ENCODE measurements around the gene SMYD4. TPM values are rescaled to one million over a fixed set of nuclear protein-coding genes. Genes with fewer than 3 reads are reported as not detected.

SMYD4 gene
- total and polyA plus RNA-seq, 2 experiments from 2014 or later, result 17.0 to 21.9 TPM

DNA sequence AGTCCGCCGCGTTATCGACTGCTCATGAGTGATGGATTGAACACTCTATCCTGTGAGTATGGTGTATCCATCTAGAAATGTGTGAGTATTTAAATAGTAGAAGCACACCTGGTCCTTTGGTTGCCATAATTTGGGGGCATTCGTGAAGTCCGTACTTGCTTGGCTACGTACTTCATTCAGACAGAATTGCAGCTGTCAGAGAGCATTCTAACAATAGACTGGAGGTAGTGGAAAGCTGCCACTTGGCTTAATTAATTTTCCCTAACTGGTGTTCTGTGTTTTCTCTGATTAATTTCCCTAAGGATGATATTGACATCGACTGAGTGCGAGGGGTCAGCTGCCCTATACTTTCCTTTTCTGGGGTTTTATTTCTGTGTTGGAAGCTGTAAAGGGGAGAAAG lies 14.2 kb upstream of the SMYD4 start:
- no peak for ATAC-seq
- peaks cover 1% of the 10 kb centered on the region for H3K27me3 Mint-ChIP-seq (ENCODE audit: insufficient read depth, low read depth, poor library complexity)
- H3K4me3 ChIP-seq, result no peak overlapping the region
- peaks cover 5% of the 10 kb centered on the region for H4K20me1 ChIP-seq (replicated peaks; ENCODE audit: insufficient read depth)
- no peaks in the 10 kb centered on the region for H3F3A ChIP-seq (replicated peaks; ENCODE audit: low read depth)
- no peak overlapping the region for H3K27ac ChIP-seq (ENCODE audit: low read depth)
- TF ChIP-seq STAT1 (IDR thresholded peaks at IDR 0.05; ENCODE audit: unreplicated experiment) (no peak), ZNF331 (CRISPR knock-in tag; IDR thresholded peaks at IDR 0.05; ENCODE audit: low read depth) (no peak), EZH2 (IDR thresholded peaks at IDR 0.05; ENCODE audit: low read depth, unreplicated experiment) (no peak), CREB1 (CRISPR knock-in tag; IDR thresholded peaks at IDR 0.05; ENCODE audit: low read depth) (no peak), EZH2phosphoT487 (IDR thresholded peaks at IDR 0.05; ENCODE audit: unreplicated experiment) (no peak), NANOG (IDR thresholded peaks at IDR 0.05; ENCODE audit: borderline replicate concordance) (no peak), JUNB (IDR thresholded peaks at IDR 0.05; ENCODE audit: unreplicated experiment) (no peak), ZNF114 (CRISPR knock-in tag; IDR thresholded peaks at IDR 0.05) (no peak), POLR2AphosphoS5 (IDR thresholded peaks at IDR 0.05; ENCODE audit: low read depth) (no peak)
- TF ChIP-seq, protein P1, sequence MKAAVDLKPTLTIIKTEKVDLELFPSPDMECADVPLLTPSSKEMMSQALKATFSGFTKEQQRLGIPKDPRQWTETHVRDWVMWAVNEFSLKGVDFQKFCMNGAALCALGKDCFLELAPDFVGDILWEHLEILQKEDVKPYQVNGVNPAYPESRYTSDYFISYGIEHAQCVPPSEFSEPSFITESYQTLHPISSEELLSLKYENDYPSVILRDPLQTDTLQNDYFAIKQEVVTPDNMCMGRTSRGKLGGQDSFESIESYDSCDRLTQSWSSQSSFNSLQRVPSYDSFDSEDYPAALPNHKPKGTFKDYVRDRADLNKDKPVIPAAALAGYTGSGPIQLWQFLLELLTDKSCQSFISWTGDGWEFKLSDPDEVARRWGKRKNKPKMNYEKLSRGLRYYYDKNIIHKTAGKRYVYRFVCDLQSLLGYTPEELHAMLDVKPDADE (IDR thresholded peaks at IDR 0.05), result no peak
- TF ChIP-seq, protein P2, sequence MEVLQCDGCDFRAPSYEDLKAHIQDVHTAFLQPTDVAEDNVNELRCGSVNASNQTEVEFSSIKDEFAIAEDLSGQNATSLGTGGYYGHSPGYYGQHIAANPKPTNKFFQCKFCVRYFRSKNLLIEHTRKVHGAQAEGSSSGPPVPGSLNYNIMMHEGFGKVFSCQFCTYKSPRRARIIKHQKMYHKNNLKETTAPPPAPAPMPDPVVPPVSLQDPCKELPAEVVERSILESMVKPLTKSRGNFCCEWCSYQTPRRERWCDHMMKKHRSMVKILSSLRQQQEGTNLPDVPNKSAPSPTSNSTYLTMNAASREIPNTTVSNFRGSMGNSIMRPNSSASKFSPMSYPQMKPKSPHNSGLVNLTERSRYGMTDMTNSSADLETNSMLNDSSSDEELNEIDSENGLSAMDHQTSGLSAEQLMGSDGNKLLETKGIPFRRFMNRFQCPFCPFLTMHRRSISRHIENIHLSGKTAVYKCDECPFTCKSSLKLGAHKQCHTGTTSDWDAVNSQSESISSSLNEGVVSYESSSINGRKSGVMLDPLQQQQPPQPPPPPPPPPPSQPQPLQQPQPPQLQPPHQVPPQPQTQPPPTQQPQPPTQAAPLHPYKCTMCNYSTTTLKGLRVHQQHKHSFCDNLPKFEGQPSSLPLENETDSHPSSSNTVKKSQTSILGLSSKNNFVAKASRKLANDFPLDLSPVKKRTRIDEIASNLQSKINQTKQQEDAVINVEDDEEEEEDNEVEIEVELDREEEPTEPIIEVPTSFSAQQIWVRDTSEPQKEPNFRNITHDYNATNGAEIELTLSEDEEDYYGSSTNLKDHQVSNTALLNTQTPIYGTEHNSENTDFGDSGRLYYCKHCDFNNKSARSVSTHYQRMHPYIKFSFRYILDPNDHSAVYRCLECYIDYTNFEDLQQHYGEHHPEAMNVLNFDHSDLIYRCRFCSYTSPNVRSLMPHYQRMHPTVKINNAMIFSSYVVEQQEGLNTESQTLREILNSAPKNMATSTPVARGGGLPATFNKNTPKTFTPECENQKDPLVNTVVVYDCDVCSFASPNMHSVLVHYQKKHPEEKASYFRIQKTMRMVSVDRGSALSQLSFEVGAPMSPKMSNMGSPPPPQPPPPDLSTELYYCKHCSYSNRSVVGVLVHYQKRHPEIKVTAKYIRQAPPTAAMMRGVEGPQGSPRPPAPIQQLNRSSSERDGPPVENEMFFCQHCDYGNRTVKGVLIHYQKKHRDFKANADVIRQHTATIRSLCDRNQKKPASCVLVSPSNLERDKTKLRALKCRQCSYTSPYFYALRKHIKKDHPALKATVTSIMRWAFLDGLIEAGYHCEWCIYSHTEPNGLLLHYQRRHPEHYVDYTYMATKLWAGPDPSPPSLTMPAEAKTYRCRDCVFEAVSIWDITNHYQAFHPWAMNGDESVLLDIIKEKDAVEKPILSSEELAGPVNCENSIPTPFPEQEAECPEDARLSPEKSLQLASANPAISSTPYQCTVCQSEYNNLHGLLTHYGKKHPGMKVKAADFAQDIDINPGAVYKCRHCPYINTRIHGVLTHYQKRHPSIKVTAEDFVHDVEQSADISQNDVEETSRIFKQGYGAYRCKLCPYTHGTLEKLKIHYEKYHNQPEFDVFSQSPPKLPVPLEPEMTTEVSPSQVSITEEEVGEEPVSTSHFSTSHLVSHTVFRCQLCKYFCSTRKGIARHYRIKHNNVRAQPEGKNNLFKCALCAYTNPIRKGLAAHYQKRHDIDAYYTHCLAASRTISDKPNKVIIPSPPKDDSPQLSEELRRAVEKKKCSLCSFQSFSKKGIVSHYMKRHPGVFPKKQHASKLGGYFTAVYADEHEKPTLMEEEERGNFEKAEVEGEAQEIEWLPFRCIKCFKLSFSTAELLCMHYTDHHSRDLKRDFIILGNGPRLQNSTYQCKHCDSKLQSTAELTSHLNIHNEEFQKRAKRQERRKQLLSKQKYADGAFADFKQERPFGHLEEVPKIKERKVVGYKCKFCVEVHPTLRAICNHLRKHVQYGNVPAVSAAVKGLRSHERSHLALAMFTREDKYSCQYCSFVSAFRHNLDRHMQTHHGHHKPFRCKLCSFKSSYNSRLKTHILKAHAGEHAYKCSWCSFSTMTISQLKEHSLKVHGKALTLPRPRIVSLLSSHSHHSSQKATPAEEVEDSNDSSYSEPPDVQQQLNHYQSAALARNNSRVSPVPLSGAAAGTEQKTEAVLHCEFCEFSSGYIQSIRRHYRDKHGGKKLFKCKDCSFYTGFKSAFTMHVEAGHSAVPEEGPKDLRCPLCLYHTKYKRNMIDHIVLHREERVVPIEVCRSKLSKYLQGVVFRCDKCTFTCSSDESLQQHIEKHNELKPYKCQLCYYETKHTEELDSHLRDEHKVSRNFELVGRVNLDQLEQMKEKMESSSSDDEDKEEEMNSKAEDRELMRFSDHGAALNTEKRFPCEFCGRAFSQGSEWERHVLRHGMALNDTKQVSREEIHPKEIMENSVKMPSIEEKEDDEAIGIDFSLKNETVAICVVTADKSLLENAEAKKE (CRISPR knock-in tag; IDR thresholded peaks at IDR 0.05), result no peak
- TF ChIP-seq, protein P3, sequence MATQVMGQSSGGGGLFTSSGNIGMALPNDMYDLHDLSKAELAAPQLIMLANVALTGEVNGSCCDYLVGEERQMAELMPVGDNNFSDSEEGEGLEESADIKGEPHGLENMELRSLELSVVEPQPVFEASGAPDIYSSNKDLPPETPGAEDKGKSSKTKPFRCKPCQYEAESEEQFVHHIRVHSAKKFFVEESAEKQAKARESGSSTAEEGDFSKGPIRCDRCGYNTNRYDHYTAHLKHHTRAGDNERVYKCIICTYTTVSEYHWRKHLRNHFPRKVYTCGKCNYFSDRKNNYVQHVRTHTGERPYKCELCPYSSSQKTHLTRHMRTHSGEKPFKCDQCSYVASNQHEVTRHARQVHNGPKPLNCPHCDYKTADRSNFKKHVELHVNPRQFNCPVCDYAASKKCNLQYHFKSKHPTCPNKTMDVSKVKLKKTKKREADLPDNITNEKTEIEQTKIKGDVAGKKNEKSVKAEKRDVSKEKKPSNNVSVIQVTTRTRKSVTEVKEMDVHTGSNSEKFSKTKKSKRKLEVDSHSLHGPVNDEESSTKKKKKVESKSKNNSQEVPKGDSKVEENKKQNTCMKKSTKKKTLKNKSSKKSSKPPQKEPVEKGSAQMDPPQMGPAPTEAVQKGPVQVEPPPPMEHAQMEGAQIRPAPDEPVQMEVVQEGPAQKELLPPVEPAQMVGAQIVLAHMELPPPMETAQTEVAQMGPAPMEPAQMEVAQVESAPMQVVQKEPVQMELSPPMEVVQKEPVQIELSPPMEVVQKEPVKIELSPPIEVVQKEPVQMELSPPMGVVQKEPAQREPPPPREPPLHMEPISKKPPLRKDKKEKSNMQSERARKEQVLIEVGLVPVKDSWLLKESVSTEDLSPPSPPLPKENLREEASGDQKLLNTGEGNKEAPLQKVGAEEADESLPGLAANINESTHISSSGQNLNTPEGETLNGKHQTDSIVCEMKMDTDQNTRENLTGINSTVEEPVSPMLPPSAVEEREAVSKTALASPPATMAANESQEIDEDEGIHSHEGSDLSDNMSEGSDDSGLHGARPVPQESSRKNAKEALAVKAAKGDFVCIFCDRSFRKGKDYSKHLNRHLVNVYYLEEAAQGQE (IDR thresholded peaks at IDR 0.05; ENCODE audit: unreplicated experiment), result no peak
- TF ChIP-seq, protein P4, sequence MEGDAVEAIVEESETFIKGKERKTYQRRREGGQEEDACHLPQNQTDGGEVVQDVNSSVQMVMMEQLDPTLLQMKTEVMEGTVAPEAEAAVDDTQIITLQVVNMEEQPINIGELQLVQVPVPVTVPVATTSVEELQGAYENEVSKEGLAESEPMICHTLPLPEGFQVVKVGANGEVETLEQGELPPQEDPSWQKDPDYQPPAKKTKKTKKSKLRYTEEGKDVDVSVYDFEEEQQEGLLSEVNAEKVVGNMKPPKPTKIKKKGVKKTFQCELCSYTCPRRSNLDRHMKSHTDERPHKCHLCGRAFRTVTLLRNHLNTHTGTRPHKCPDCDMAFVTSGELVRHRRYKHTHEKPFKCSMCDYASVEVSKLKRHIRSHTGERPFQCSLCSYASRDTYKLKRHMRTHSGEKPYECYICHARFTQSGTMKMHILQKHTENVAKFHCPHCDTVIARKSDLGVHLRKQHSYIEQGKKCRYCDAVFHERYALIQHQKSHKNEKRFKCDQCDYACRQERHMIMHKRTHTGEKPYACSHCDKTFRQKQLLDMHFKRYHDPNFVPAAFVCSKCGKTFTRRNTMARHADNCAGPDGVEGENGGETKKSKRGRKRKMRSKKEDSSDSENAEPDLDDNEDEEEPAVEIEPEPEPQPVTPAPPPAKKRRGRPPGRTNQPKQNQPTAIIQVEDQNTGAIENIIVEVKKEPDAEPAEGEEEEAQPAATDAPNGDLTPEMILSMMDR (conservative IDR thresholded peaks at IDR 0.05; ENCODE audit: low read depth in 2 of 2), result no peak
- no peak overlapping the region for H3K4me2 ChIP-seq
- no peaks in the 10 kb centered on the region for H3K9me3 Mint-ChIP-seq
- peaks cover 35% of the 10 kb centered on the region; the same call in 1 of the 2 replicates for H3K36me3 ChIP-seq (ENCODE audit: insufficient read depth)
- H3K4me1 ChIP-seq (ENCODE audit: insufficient read depth), result no peaks in the 10 kb centered on the region
- DNase-seq (ENCODE audit: low spot score), result no peak
- no peaks in the 10 kb centered on the region for H3K9me2 ChIP-seq (ENCODE audit: insufficient read depth)
- H3K4me3 Mint-ChIP-seq, result no peak overlapping the region
- peaks cover 38% of the 10 kb centered on the region for H3K79me2 ChIP-seq (replicated peaks; ENCODE audit: insufficient read depth)
- no peaks in the 10 kb centered on the region for H3K4me1 Mint-ChIP-seq
- H3K27ac Mint-ChIP-seq, result no peak overlapping the region
- H3K27me3 ChIP-seq (ENCODE audit: insufficient read depth), result no peaks in the 10 kb centered on the region
- H3K36me3 Mint-ChIP-seq (ENCODE audit: low read depth), result peaks cover 43% of the 10 kb centered on the region
- no peak overlapping the region for H2AFZ ChIP-seq
